Endothelial cell of hepatic sinusoid (primary cell): ENCODE results near the gene KLHL26.
"Not testable (repeated sequence)": the region's sequence is repeated elsewhere in the genome, so short reads cannot be mapped to it uniquely, and the experiment has no call there.

ENCODE experiments used
- in situ Hi-C: cut with HindIII; loops from 2 replicates; pipeline ENCODE4 v1.10.0; 2017; ENCODE audit warnings: low sequenced_read_pairs

Gene KLHL26

GRCh38 chr19:18636969-18637629 lies at the start of gene KLHL26:
KLHL26 (plus strand) TSS chr19:18637028; CDS start chr19:18637055, 27 bp downstream.
- in situ Hi-C loops = no loop called here

- in situ Hi-C loops = loop anchor here (5.0 kb wide), 1 partner anchor 85 kb away; no protein-coding TSS in a partner anchor
Observed at GRCh38 chr19:18587561-18587960, 49.3 kb upstream of the KLHL26 start.

DNA sequence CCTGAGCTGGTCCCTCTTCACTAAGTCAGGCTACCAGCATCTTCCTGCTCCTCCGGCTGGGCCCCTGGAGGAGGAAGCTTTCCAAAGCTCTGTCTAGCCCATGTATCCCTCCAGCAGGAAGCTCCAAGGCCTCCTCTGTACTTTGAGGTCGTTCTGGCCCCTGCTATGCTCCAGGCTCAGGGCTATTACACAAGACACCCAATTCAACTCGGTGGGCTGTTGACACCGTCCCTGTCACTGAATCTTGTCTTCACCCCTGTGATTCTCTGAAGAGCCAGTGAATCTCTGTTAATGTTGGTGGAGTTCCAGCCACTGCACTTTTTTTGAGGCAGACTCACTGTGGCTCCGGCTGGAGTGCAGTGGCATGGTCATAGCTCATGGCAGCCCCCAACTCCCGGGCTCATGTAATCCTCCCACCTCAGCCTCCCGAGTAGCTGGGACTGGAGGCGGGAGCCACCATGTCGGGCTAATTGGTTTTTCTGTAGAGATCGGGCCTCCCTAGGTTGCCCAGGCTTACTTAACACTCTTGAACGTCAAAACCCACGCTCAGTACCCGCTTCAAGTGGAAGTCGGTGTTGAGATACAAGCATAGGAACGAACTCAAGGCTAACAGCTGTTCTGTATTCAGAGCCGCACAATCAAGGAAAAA lies 48.7 kb upstream of the KLHL26 start:
- in situ Hi-C loops = loop anchor here (5.0 kb wide), 1 partner anchor 84 kb away; no protein-coding TSS in a partner anchor

DNA sequence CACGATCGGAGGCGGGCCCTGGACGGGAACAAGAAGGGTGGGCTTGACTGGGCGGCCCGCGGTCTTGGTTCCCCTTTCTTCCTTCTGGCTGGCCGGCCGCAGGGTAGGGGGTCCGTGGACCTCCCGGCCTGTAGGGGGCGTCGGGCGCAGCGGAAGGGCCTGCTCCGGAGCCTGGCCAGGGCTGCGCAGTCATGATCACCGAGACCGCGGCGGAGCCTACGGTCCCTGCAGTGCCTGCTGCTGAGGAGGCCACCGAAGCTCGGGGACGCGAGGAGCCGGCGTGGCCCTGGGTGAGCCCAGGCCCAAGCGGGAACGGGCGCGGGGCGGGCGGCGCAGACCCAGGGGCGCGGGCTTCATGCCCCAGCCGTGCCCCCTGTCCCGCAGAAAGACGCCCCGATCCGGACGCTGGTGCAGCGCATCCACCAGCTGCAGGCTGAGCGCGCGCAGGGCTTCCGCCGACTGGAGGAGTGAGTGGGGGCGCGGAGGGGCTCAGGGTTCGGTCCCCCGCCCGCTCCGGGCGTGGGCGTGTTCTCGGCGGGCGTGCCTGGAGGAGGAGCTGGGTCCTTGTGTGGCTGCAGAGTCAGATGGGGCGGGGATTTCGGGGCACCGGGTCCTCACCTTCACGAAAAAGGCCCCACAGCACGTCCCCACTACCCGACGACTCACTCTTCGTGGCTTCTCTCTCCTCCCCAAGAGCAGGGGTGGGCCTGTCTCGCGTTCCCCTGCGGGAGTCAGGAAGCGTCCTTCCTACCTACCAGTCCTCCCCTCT lies 48.0 kb upstream of the KLHL26 start, which contains the start of gene REX1BD:
TSS of gene REX1BD (plus strand) at position 188 of the 769 bp plus-strand sequence. CDS start at position 192, 4 bp downstream.
- in situ Hi-C loops = loop anchor here (5.0 kb wide), 1 partner anchor 84 kb away; no protein-coding TSS in a partner anchor

GRCh38 chr19:18589380-18590272 lies 47.2 kb upstream of the KLHL26 start:
- in situ Hi-C loops = loop anchor here (5.0 kb wide), 1 partner anchor 83 kb away; no protein-coding TSS in a partner anchor

DNA sequence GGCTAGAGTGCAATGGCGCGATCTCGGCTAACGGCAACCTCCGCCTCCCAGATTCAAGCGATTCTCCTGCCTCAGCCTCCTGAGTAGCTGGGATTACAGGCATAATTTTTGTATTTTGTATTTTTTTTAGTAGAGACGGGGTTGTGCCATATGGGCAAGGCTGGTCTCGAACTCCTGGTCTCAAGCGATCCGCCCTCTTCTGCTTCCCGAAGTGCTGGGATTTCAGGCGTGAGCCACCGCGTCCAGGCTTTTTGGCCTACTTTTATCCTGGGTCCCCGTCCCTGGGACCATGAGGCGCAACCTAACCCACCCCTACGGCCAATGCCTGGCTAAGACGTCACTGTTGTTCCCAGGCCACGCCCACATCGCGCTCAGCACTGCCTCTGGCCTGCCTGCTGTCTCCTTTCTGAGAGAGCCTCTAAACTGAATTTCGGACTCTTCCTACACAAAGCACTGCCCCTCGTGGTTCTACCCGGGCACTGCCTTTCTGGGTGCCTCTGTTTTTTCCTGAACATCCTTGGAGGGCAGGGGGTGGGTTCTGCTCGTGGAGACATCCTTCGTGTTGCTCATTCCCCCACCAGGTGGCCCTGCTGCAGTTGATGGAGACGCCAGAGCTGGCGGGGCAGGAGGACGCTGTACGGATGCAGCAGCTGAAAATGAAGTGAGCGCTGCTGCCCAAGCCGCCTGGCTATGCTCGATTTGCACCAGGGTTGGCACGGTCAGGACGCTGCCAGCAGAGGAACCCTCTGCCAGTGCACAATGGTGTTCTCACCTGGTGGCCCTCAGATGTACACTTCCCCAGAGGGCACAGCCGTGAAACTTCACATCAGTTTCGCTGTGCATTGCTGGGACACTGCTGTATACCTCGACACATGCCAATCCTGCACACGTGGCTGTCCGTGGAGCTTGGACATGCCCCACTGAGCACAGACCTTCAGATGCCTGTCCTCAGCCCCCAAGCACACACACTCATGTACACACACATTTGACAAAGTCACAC lies 46.3 kb upstream of the KLHL26 start:
- in situ Hi-C loops = no loop called here

DNA sequence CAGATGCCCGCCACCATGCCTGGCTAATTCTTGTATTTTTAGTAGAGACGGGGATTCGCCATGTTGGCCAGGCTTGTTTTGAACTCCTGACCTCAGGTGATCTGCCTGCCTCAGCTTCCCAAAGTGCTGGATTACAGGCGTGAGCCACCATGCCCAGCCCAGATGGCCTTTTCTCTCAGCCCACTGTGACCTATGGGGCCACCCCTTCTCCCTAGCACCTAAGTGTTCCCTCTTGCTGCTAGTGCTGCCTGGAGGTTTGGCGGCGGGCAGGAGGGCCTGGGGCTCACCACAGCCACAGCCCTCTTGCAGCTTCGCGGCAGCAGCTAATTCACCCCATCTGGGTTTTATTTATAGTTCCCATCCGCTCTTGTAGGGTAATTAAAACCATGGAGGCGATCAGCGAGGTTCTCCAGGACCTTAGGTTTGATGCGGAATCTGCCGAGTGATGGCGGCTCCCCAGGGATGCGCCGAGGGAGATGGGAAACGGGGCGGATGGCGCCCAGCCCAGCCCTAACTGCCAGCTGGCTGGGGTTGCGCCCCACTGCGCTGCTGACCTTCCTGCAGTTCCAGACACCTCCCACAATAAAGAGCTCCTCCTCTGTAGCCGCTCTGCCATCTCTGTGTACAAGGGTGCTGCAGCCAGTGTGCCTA lies 45.0 kb upstream of the KLHL26 start:
- in situ Hi-C loops = no loop called here

- in situ Hi-C loops = not testable (repeated sequence)
Observed at GRCh38 chr19:18592732-18593131, 44.1 kb upstream of the KLHL26 start.

- in situ Hi-C loops = no loop called here
Observed at GRCh38 chr19:18593367-18594095, 43.3 kb upstream of the KLHL26 start.

DNA sequence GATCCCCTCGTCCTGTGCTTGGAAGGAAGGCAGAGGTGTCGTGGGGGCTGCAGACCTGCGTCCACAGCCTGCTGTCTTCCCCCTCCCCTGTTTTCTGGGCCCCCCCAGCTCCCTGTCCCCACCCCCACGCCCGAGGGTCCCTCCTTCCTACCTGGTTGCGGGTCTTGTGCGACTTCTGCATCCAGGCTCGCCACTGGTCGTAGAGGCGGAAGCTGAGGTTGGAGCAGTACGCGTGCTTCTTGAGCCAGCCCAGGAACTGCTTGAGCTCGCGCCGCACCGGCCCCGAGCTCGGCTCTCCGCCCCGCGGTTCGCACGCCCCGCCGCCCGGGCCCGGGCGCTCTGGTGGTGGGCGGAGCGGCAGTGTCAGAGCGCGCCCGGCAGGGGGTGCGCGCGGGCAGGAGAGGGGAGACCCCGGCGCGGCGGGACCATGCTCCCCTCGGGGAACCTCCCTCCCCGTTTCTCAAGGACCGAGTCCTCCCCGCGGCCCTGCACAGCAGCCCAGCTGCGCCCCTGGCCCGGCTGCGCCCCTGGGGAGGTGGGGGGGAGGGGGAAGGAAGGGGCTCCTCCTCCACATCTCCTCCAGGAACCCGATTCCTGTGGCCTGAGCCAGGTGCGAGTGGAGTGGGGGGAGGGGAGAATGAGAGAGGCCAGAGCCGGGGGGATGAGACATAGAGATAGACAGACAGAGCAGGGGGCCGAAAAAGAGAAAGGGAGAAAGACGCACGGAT lies 42.6 kb upstream of the KLHL26 start:
- in situ Hi-C loops = no loop called here

DNA sequence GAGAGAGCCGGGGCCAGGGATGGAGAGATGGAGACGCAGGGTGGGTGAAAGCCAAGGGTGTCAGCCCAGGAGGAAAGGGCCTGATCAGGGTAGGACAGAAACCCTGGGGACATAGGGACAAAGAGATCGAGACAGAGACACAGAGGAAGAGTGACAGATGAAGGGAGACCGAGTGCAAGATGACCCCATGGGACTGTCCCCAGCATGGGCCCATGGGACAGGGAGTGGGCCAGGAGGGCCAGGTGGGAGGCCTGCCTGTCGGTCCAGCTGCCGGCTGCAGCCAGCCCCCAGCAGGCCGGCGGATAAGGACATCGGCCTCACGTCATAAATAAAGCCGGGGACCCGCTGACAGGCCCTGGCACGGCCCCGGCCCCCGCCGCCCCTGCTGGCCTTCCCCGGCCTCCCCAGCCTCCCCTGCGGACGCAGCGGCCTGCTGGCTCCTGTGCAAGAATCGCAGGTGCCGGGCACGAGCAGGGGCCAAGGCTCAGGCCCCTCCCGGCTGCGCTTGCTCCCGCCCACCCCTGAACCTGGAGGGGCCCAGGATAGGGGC lies 41.9 kb upstream of the KLHL26 start:
- in situ Hi-C loops = no loop called here

- in situ Hi-C loops = no loop called here
Observed at GRCh38 chr19:18595475-18595874, 41.4 kb upstream of the KLHL26 start.

DNA sequence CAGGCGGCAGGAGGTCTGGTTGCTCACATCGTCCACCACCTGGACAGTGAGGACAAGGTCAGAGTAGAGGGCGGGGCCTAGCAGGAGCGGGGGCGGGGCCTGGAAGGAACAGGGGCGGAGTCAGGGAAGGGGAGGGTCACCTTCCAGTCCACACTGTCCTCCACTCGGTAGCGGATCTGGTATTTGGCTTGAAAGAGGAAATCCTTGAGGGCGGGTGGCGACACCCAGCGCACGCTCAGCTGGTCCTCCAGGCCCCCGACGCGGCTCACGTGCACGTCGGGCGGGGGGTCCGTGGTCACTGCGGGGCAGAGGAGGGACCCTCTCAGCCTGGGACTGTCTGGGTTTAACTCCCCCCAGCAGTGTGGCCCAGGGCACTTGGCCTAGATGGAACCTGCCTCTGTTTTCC lies 40.1 kb upstream of the KLHL26 start:
- in situ Hi-C loops = no loop called here

GRCh38 chr19:18597809-18598660 lies 38.8 kb upstream of the KLHL26 start:
- in situ Hi-C loops = no loop called here

DNA sequence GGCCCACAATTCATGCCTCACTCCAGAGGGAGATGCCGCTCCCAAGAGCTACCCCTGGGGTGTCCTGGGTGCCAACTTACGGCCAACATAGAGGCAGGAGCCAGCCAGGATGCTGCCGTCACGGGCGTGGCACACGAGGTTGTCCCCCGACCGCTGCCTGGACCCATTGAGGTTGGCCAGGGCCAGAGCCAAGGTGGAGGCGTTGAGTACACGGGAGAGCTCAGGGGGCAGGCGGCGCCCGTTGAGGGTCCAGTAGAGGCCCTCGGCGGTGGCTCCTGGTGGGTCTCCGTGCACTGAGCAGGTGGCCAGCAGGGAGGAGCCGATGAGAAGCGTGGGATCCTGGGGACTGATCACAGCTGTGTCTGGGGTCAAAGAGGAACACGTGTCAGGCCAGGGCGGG lies 37.3 kb upstream of the KLHL26 start:
- in situ Hi-C loops = no loop called here

- in situ Hi-C loops = not testable (repeated sequence)
Observed at GRCh38 chr19:18600692-18601397, 36.0 kb upstream of the KLHL26 start.
